ENCODE results near the gene PRKAG1.

- TF ChIP-seq EZH2 (IDR thresholded peaks at IDR 0.05; ENCODE audit: low read length, unreplicated experiment) (no peak), EZH2phosphoT487 (IDR thresholded peaks at IDR 0.05; ENCODE audit: borderline replicate concordance, low read length) (no peak)
- TF ChIP-seq, protein P1, sequence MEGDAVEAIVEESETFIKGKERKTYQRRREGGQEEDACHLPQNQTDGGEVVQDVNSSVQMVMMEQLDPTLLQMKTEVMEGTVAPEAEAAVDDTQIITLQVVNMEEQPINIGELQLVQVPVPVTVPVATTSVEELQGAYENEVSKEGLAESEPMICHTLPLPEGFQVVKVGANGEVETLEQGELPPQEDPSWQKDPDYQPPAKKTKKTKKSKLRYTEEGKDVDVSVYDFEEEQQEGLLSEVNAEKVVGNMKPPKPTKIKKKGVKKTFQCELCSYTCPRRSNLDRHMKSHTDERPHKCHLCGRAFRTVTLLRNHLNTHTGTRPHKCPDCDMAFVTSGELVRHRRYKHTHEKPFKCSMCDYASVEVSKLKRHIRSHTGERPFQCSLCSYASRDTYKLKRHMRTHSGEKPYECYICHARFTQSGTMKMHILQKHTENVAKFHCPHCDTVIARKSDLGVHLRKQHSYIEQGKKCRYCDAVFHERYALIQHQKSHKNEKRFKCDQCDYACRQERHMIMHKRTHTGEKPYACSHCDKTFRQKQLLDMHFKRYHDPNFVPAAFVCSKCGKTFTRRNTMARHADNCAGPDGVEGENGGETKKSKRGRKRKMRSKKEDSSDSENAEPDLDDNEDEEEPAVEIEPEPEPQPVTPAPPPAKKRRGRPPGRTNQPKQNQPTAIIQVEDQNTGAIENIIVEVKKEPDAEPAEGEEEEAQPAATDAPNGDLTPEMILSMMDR (conservative IDR thresholded peaks at IDR 0.05; ENCODE audit: low read depth, low read length), result no peak
Measured at GRCh38 chr12:48986720-48987291, 31.8 kb downstream of the PRKAG1 start.
